ENCODE measurements around the gene MYO5B.
"Not testable (repeated sequence)": the region's sequence is repeated elsewhere in the genome, so short reads cannot be mapped to it uniquely, and the experiment has no call there.

MYO5B gene

GRCh38 chr18:49799806-49800205 lies 395.1 kb downstream of the MYO5B start:
- DNase-seq (ENCODE audit: low read depth in 2 of 2) = not testable (repeated sequence)

- DNase-seq (ENCODE audit: low read depth in 2 of 2) = no peak
Measured at GRCh38 chr18:49798001-49798400, 396.9 kb downstream of the MYO5B start.

GRCh38 chr18:49795612-49796552 lies 399.1 kb downstream of the MYO5B start:
- no peak for DNase-seq (ENCODE audit: low read depth in 2 of 2)

GRCh38 chr18:49794743-49795142 lies 400.2 kb downstream of the MYO5B start:
- no peak for DNase-seq (ENCODE audit: low read depth in 2 of 2)

- DNase-seq (ENCODE audit: low read depth in 2 of 2) = not testable (repeated sequence)
Measured at GRCh38 chr18:49789560-49790134, 405.3 kb downstream of the MYO5B start.

GRCh38 chr18:49788327-49788898 lies 406.5 kb downstream of the MYO5B start:
- DNase-seq (ENCODE audit: low read depth in 2 of 2) = no peak

- no peak for DNase-seq (ENCODE audit: low read depth in 2 of 2)
Measured at GRCh38 chr18:49786019-49786720, 408.8 kb downstream of the MYO5B start.

GRCh38 chr18:49784427-49785185 lies 410.3 kb downstream of the MYO5B start:
- no peak for DNase-seq (ENCODE audit: low read depth in 2 of 2)

- DNase-seq (ENCODE audit: low read depth in 2 of 2) = not testable (repeated sequence)
Measured at GRCh38 chr18:49783631-49784030, 411.3 kb downstream of the MYO5B start.

- DNase-seq (ENCODE audit: low read depth in 2 of 2) = no peak
Measured at GRCh38 chr18:49778826-49779465, 416.0 kb downstream of the MYO5B start.
